ENCODE data around the gene PCSK2. TPM values are rescaled to one million over a fixed set of nuclear protein-coding genes. Genes with fewer than 3 reads are reported as not detected.

PCSK2 gene
- total RNA-seq, 1 experiment from 2014 or later, result not detected

DNA sequence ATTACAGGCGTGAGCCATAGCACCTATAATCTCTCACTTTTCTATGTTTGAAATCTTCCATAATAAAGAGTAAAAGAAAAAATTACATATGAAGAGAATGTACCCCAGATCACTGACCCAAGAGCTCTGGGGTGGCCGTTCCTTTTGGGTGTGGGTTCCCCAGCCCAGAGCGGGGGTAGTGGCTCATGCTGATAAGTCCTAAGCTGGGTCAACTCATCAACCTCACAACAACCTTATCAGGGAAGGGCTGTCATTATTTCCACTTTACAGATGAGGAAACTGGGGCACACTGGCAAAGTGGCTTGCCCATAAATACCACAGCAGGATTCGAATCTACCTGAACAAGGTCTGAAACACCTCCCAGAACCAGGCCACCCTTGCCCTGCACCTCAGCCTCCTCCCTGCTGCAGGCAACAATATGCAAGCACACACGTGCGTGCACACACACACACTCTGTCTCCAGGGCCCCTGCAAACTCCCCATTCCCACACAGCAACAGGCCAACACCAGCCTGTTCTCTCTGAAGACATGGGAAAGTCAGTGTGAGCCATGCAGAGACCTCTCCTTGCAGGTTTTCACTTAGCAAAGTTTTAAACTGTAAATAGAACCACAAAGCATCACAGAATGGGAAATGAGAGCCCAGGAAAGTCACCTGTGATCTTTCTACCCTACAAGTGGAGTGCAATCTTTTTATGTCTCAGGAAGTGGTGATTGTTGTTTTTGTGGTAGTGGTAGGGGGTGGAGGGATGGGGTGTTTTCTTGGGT is 276.6 kb downstream of the PCSK2 start:
- H3K36me3 Mint-ChIP-seq (ENCODE audit: insufficient read depth, unreplicated experiment), result no peaks in the 10 kb centered on the region
- TF ChIP-seq, protein P1, sequence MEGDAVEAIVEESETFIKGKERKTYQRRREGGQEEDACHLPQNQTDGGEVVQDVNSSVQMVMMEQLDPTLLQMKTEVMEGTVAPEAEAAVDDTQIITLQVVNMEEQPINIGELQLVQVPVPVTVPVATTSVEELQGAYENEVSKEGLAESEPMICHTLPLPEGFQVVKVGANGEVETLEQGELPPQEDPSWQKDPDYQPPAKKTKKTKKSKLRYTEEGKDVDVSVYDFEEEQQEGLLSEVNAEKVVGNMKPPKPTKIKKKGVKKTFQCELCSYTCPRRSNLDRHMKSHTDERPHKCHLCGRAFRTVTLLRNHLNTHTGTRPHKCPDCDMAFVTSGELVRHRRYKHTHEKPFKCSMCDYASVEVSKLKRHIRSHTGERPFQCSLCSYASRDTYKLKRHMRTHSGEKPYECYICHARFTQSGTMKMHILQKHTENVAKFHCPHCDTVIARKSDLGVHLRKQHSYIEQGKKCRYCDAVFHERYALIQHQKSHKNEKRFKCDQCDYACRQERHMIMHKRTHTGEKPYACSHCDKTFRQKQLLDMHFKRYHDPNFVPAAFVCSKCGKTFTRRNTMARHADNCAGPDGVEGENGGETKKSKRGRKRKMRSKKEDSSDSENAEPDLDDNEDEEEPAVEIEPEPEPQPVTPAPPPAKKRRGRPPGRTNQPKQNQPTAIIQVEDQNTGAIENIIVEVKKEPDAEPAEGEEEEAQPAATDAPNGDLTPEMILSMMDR (IDR thresholded peaks at IDR 0.05; ENCODE audit: unreplicated experiment), result no peak
- H3K27ac Mint-ChIP-seq (ENCODE audit: unreplicated experiment), result no peak overlapping the region
- intact Hi-C loops (cut with micrococcal nuclease; ENCODE audit: unreplicated experiment), result loop anchor here (10.0 kb wide), 2 partner anchors 111 to 491 kb away; no protein-coding TSS in a partner anchor
- CTCF ChIA-PET, result no interaction called here
- BruUV-seq (replicated peaks), result no TSS peak
- H3K4me1 Mint-ChIP-seq (ENCODE audit: low read depth, unreplicated experiment), result peaks cover 7% of the 10 kb centered on the region
- H3K9me3 Mint-ChIP-seq (ENCODE audit: low read depth, unreplicated experiment), result no peaks in the 10 kb centered on the region
- no peak overlapping the region for H3K4me3 Mint-ChIP-seq (ENCODE audit: low read depth, unreplicated experiment)
- no peak for DNase-seq
- no peaks in the 10 kb centered on the region for H3K27me3 Mint-ChIP-seq (ENCODE audit: unreplicated experiment)

DNA sequence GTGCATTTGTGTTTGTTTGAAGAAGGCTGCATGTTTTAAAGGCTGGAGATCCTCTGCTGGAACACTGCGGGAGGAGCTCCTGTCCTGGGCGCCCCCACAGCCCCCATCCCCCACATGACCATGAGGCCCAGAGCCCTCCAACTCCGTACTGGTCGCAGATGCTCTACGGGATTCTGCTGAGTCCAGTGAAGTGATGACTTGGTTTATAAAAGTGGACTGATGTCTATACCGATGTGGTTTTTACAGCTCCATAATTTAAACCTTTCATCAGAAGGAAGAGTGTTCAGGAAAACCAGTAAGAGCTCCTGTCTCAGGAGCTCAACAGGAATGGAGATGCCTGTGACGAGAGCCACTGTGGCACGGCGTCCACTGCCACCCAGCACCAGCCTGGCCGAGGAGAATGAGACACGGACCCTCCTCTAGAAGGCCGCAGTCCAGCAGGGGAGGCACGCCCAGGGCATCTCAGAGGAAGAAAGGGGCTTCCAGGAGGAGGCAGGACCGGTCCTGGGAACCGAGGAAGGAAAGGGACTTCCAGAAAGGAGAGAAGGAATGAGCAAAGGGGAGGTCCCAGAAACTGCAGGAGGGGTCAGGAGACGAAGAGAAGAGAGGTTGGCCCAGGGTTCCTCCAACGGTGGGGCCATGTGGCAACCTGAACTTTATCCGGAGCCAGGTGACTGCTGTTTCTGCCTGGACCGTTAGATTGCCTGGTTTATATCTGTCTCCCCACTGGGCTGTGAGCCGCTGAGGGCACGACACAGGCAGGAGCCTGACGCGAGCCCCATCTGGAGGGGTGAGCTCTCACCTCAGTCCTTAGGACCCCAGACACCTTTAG is 277.4 kb downstream of the PCSK2 start:
- Mint-ChIP-seq H3K27ac (ENCODE audit: unreplicated experiment) (no peak overlapping the region), H3K9me3 (ENCODE audit: low read depth, unreplicated experiment) (no peaks in the 10 kb centered on the region), H3K36me3 (ENCODE audit: insufficient read depth, unreplicated experiment) (no peaks in the 10 kb centered on the region), H3K4me3 (ENCODE audit: low read depth, unreplicated experiment) (no peak overlapping the region), H3K4me1 (ENCODE audit: low read depth, unreplicated experiment) (peaks cover 7% of the 10 kb centered on the region), H3K27me3 (ENCODE audit: unreplicated experiment) (no peaks in the 10 kb centered on the region)
- BruUV-seq (replicated peaks), result no TSS peak
- intact Hi-C loops (cut with micrococcal nuclease; ENCODE audit: unreplicated experiment), result loop anchor here (10.0 kb wide), 2 partner anchors 111 to 491 kb away; no protein-coding TSS in a partner anchor
- TF ChIP-seq, protein P1 (IDR thresholded peaks at IDR 0.05; ENCODE audit: unreplicated experiment), result no peak
- CTCF ChIA-PET, result interaction anchor here (1.0 to 1.2 kb wide), 2 partner anchors 145 to 435 kb away, joined by 3 to 4 read pairs; no protein-coding TSS in a partner anchor
- DNase-seq, result no peak

DNA sequence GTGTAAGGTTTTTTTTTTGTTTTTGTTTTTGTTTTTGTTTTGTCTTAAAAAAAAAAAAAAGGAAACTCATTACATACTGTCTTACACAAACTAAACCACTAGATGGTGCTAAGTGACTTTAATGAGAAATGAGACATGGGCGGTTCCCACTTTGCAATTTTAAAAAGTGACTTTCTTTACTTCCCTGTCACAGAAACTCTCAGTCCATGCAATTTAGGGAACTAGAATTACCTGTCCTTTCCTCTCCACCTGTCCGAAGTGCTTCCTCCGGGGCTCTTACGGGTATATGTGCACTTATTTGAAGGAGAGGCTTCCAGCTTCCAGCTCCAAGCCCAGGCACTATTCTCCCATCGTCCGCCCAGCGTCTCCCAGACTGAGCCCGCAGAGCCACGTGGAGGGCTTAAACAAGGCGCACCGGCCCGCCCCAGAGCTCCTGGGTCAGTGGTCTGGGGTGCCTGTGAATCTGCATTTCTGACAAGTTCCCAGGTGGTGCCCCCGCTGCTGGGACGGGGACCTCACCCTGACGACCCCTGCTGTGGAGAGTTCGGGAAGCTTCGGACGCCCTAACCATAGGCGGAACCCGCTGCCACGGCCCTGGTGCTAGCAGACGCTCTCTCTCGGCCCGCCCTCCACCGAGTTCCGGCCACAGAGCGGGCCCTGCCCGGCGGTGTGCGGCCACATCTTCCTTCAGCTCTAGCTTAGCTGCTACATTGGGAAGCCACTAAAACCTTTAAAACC is 278.2 kb downstream of the PCSK2 start:
- Mint-ChIP-seq H3K4me1 (ENCODE audit: low read depth, unreplicated experiment) (peaks cover 7% of the 10 kb centered on the region), H3K4me3 (ENCODE audit: low read depth, unreplicated experiment) (peak overlapping the region; percentile 56), H3K36me3 (ENCODE audit: insufficient read depth, unreplicated experiment) (no peaks in the 10 kb centered on the region), H3K27me3 (ENCODE audit: unreplicated experiment) (no peaks in the 10 kb centered on the region), H3K27ac (ENCODE audit: unreplicated experiment) (no peak overlapping the region), H3K9me3 (ENCODE audit: low read depth, unreplicated experiment) (no peaks in the 10 kb centered on the region)
- DNase-seq, result peak; percentile 1
- intact Hi-C loops (cut with micrococcal nuclease; ENCODE audit: unreplicated experiment), result loop anchor here (10.0 kb wide), 2 partner anchors 110 to 490 kb away; no protein-coding TSS in a partner anchor
- TF ChIP-seq, protein P1 (IDR thresholded peaks at IDR 0.05; ENCODE audit: unreplicated experiment), result no peak
- CTCF ChIA-PET, result interaction anchor here (1.0 to 1.2 kb wide), 2 partner anchors 144 to 434 kb away, joined by 3 to 4 read pairs; no protein-coding TSS in a partner anchor
- BruUV-seq (replicated peaks), result no TSS peak
